ENCODE results near the gene ZAR1L. TPM values are rescaled to one million over a fixed set of nuclear protein-coding genes. Genes with fewer than 3 reads are reported as not detected.
A peak's percentile ranks its signal among the peaks of the same experiment; 100 is the strongest.

ZAR1L gene
- total RNA-seq, 1 donor from 2014 or later = not detected

DNA sequence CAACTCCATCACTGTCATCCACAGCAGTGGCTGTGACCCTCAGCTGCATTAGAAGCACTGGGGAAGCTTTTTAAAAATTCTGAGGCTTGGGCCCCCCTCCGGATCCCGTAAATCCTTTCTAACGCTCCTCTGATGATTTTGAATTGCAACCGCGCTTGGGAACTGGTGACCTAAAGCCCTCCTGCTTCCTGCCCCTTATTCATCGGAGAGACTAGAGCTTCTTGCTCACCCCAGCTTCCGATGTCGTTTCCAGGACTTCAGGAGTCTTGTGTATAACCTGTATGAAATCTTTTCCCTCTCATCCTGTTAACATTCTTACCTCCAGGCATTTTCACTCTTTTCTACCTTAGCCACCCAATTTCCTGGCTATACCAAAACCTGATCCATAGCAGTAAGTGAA lies 14.8 kb downstream of the ZAR1L start:
- H3K9me3 ChIP-seq = no peaks in the 10 kb centered on the region
- H3K36me3 ChIP-seq = peaks cover 6 to 10% of the 10 kb centered on the region in 2 donors
- H3K4me3 ChIP-seq = no peak overlapping the region
- H3K27me3 ChIP-seq = no peaks in the 10 kb centered on the region
- no peaks in the 10 kb centered on the region for H3K4me1 ChIP-seq
- no peak for TF ChIP-seq CTCF (IDR thresholded peaks at IDR 0.05)
- DNase-seq (ENCODE audit: low spot score in 2 of 2) = no peak
- intact Hi-C loops (cut with DNase I) = no loop called here
- H3K27ac ChIP-seq = no peak overlapping the region

DNA sequence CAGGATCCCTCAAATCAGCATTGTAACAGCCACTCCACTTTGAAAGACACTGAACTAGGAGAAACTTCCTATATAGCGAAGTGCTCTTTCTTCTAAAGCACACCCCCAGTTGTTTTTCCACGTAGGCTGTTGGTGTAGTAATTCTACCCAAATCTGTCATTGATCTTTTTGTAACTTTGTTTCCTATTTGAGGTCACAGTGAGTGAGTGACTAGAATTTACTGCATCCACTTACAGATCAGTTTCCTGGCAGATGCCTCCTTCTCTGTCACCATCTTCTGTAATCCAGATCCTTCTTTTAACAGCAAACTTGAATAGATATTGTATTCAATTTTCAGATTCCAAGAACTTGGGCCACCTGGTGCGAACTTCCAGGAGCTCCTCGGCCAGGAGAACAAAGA lies 15.3 kb downstream of the ZAR1L start:
- peaks cover 11 to 15% of the 10 kb centered on the region in 2 donors for H3K36me3 ChIP-seq
- H3K4me1 ChIP-seq = no peaks in the 10 kb centered on the region
- no peak overlapping the region for H3K4me3 ChIP-seq
- H3K27ac ChIP-seq = no peak overlapping the region
- no peaks in the 10 kb centered on the region for H3K9me3 ChIP-seq
- intact Hi-C loops (cut with DNase I) = no loop called here
- TF ChIP-seq CTCF (IDR thresholded peaks at IDR 0.05) = no peak
- H3K27me3 ChIP-seq = no peaks in the 10 kb centered on the region
- DNase-seq (ENCODE audit: low spot score in 2 of 2) = no peak

GRCh38 chr13:32298695-32299094 lies 16.5 kb downstream of the ZAR1L start:
- Histone ChIP-seq H3K4me3 (no peak overlapping the region), H3K36me3 (peaks cover 20 to 23% of the 10 kb centered on the region in 2 donors), H3K27me3 (no peaks in the 10 kb centered on the region), H3K9me3 (no peaks in the 10 kb centered on the region), H3K27ac (no peak overlapping the region), H3K4me1 (no peaks in the 10 kb centered on the region)
- no peak for TF ChIP-seq CTCF (IDR thresholded peaks at IDR 0.05)
- intact Hi-C loops (cut with DNase I) = no loop called here
- DNase-seq (ENCODE audit: low spot score in 2 of 2) = no peak

GRCh38 chr13:32297206-32297605 lies 18.0 kb downstream of the ZAR1L start:
- Histone ChIP-seq H3K27ac (no peak overlapping the region), H3K4me1 (no peaks in the 10 kb centered on the region), H3K36me3 (peaks cover 20 to 26% of the 10 kb centered on the region in 2 donors), H3K4me3 (no peak overlapping the region), H3K27me3 (no peaks in the 10 kb centered on the region), H3K9me3 (no peaks in the 10 kb centered on the region)
- intact Hi-C loops (cut with DNase I) = no loop called here
- no peak for DNase-seq (ENCODE audit: low spot score in 2 of 2)
- TF ChIP-seq CTCF (IDR thresholded peaks at IDR 0.05) = no peak

- DNase-seq (ENCODE audit: low spot score in 2 of 2) = no peak
- intact Hi-C loops (cut with DNase I) = loop anchor here (2.0 kb wide), 1 partner anchor 25 kb away; no protein-coding TSS in a partner anchor
- peak overlapping the region; percentile 77 to 79 for H3K27ac ChIP-seq
- no peak overlapping the region for H3K4me3 ChIP-seq
- peaks cover 8 to 9% of the 10 kb centered on the region in 2 donors for H3K4me1 ChIP-seq
- no peaks in the 10 kb centered on the region for H3K9me3 ChIP-seq
- peaks cover 20 to 32% of the 10 kb centered on the region in 2 donors for H3K36me3 ChIP-seq
- TF ChIP-seq CTCF (IDR thresholded peaks at IDR 0.05) = no peak
- no peaks in the 10 kb centered on the region for H3K27me3 ChIP-seq
Observed at GRCh38 chr13:32285633-32285965, 29.6 kb downstream of the ZAR1L start.
